HUES48 (cell line): ENCODE data around the gene CPE.

Experiments used
- H3K27ac ChIP-seq: one replicate; pipeline ENCODE4 v1.7.0; 2013; ENCODE audit warnings: low read depth, low read length, inconsistent platforms
- H3K27me3 ChIP-seq: 2 replicates; pipeline ENCODE4 v1.6.1; 2013; ENCODE audit warnings: mild to moderate bottlenecking, low read length; ENCODE audit not compliant: control insufficient read depth, insufficient read depth
- H3K36me3 ChIP-seq: 2 replicates; pipeline ENCODE4 v1.6.1; 2013; ENCODE audit warnings: low read length; ENCODE audit not compliant: control insufficient read depth, insufficient read depth
- H3K4me1 ChIP-seq: 2 replicates; pipeline ENCODE4 v1.6.1; 2013; ENCODE audit warnings: mild to moderate bottlenecking, low read length; ENCODE audit not compliant: control insufficient read depth, insufficient read depth
- H3K4me3 ChIP-seq: 2 replicates; pipeline ENCODE4 v1.5.1; 2013; ENCODE audit warnings: mild to moderate bottlenecking, low read depth, low read length
- H3K9ac ChIP-seq: 2 replicates; pipeline ENCODE4 v1.6.1; 2013; ENCODE audit warnings: mild to moderate bottlenecking, low read depth, low read length, moderate library complexity
- H3K9me3 ChIP-seq: 2 replicates; pipeline ENCODE4 v1.6.1; 2013; ENCODE audit warnings: low read length; ENCODE audit not compliant: control insufficient read depth, insufficient read depth

Gene CPE

DNA sequence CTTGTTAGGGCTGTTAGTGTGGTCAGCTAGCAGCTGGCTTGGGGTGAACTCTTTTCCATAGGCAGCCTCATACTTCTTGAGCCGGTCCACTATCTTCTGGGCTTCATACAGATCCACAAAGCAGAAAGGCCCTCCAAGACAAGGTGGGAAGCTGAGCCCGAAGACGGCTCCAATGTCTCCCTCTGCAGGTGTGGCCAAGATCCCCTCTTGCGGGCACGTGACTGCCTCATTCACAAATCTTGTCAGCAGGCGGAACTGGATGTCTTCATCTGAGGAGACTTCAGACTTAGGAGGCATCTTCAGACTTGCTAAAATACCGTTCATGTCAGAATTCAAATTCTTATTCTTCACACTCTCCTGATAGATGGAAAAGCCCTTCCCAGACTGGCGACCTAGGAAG, 25.3 kb downstream of the CPE start:
- H3K4me1 ChIP-seq: no peaks in the 10 kb centered on the region
- no peaks in the 10 kb centered on the region for H3K9me3 ChIP-seq
- H3K36me3 ChIP-seq: no peaks in the 10 kb centered on the region
- H3K4me3 ChIP-seq: no peak overlapping the region
- H3K9ac ChIP-seq: no peak overlapping the region
- H3K27ac ChIP-seq: no peak overlapping the region
- no peaks in the 10 kb centered on the region for H3K27me3 ChIP-seq

DNA sequence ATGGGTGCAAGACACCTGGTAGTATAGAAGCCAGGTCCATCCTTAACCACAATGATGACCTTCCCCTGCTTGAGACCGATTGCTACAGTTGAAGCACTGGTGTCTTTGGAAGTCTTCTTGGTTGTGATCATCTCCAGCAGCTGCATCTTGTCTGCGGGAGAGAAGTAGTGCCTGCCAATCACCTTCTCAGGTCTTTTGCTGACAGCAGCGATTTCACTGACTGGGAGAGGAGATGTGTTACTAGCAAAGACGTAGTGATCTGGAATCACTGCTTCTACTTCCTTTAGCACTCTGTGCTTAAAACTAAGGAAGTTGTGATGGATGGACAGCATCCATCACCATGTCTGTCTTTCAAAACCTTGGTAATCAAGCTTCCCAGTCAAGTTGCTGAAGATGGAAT, 25.9 kb downstream of the CPE start:
- H3K9ac ChIP-seq: no peak overlapping the region
- H3K9me3 ChIP-seq: no peaks in the 10 kb centered on the region
- H3K36me3 ChIP-seq: no peaks in the 10 kb centered on the region
- H3K27me3 ChIP-seq: no peaks in the 10 kb centered on the region
- H3K4me1 ChIP-seq: no peaks in the 10 kb centered on the region
- no peak overlapping the region for H3K27ac ChIP-seq
- no peak overlapping the region for H3K4me3 ChIP-seq

DNA sequence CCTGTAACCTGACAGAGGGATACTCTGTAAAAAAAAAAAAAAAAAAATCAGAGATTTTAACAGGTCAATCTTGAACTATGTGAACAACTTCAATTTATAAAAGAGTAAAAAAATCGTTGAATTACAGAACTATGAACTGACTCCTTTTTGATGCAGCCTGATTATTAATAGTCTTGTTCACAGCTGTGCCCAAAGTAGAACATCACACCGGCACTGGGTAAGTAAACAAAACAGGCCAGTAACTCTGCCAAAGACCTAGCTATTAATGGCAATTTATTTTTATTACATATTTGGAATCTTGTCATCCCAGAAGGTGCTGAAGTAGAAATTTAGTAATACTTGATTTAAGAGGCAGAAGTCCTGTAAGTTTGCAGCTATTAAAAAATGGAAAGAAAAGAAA, 31.4 kb downstream of the CPE start:
- no peaks in the 10 kb centered on the region for H3K9me3 ChIP-seq
- H3K4me3 ChIP-seq: no peak overlapping the region
- no peaks in the 10 kb centered on the region for H3K27me3 ChIP-seq
- no peaks in the 10 kb centered on the region for H3K4me1 ChIP-seq
- no peak overlapping the region for H3K27ac ChIP-seq
- no peaks in the 10 kb centered on the region for H3K36me3 ChIP-seq
- H3K9ac ChIP-seq: no peak overlapping the region

DNA sequence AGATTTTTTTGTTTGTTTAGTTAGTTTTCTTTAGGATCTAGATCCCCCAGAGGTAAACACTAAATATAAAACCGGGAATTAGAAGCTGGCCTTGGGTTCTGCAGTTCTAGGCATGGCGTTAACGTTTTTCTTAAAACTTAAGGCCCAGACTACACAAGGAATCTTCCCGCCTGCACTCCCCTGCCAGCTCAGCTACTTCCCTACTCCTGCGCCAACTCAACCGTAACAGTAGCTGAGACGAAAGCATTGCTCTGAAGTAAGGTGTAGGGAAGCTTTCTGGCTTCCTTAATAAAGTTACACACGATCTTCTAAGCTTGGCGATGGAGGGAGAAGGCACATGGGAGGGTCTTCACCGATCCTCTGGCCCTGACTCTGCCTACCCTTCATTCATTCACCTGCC, 37.1 kb downstream of the CPE start:
- Histone ChIP-seq H3K9me3 (no peaks in the 10 kb centered on the region), H3K36me3 (no peaks in the 10 kb centered on the region), H3K4me1 (no peaks in the 10 kb centered on the region), H3K9ac (no peak overlapping the region), H3K4me3 (no peak overlapping the region), H3K27me3 (no peaks in the 10 kb centered on the region), H3K27ac (no peak overlapping the region)

DNA sequence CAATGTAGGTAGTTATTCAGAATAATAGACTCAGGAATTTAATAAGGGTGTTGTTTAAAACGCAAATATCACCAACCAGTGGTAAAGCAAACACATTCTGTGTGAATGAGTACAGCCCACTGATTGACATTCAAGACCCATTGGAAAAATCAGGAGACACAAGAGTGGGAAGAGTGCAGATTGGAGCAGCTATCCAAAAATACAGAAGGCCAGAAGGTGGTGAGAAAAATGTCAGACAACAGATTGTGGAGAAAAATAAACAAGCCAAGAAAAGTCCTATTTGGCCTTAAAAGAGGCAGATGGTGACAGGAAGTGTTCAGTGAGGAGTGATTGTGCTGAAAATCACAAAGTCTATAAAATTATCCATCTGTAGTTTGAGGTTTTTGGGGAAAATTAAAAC, 39.3 kb downstream of the CPE start:
- Histone ChIP-seq H3K36me3 (no peaks in the 10 kb centered on the region), H3K4me1 (no peaks in the 10 kb centered on the region), H3K27ac (no peak overlapping the region), H3K9me3 (no peaks in the 10 kb centered on the region), H3K4me3 (no peak overlapping the region), H3K9ac (no peak overlapping the region), H3K27me3 (no peaks in the 10 kb centered on the region)

DNA sequence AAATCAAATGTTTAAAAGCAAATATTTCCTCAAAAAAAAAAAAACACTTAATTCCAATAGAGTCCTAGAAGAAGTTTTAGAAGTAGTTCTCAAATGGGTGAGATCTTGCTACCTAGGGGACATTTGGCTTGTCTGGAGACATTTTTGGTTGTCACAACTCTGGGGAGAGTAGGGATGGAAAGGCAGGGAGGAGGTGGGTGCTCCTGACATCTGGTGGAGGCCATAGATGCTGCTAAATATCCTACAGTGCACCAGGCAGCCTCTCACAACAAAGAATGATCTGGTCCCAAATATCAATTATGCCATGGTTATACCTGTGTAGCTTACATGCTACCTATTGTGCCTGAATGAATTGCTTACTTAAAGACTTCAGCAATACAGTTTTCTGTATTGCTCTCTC, 46.8 kb downstream of the CPE start:
- Histone ChIP-seq H3K9me3 (peaks cover 13% of the 10 kb centered on the region; the same call in 1 of the 2 replicates), H3K36me3 (no peaks in the 10 kb centered on the region), H3K9ac (no peak overlapping the region), H3K4me1 (no peaks in the 10 kb centered on the region), H3K27me3 (no peaks in the 10 kb centered on the region), H3K4me3 (no peak overlapping the region), H3K27ac (no peak overlapping the region)

DNA sequence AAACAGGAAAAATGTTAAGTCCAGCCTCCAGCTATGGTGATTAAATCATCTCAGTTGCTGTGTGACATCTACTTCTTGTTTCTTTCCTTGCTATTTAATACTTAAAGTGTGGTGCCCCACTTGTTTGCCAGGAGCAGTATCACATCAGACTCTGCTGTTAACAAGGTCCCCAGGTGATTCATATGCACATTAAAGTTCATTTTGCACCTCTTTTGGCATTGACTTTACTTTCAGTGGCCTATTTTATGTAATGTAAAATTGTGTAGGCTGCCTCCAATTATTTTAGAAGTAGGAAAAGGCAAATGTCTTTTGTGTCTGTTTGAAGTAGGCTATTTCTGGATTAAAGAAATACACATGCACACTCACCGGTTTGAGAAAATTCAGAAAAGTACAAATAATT, 47.5 kb downstream of the CPE start:
- Histone ChIP-seq H3K9ac (no peak overlapping the region), H3K27ac (no peak overlapping the region), H3K27me3 (no peaks in the 10 kb centered on the region)

DNA sequence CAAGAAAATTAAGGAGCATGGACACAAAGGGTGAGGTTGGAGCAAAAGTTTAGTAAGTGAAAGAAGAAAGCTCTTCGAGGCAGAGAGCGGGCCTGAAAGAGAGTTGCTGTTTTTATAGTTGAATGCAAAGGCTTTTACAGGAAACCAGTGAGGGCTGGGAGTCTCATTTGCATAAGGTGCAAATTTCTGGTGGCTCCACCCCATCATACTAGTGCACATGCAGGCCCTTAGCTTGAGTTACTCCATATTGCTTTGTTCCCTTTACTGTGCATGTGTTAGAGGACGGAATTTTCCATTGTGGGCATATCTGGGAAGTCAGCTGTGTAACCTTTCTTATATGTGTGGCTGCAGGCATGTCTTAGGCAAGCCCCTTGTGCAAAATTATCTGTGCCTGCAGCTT, 48.0 kb downstream of the CPE start:
- Histone ChIP-seq H3K9me3 (peaks cover 13% of the 10 kb centered on the region; the same call in 1 of the 2 replicates), H3K27me3 (no peaks in the 10 kb centered on the region), H3K4me1 (no peaks in the 10 kb centered on the region), H3K9ac (no peak overlapping the region), H3K4me3 (no peak overlapping the region), H3K27ac (no peak overlapping the region), H3K36me3 (no peaks in the 10 kb centered on the region)

More for the DNA sequence above, 47.5 kb downstream of the CPE start:
- Histone ChIP-seq H3K9me3 (peaks cover 13% of the 10 kb centered on the region; the same call in 1 of the 2 replicates), H3K36me3 (no peaks in the 10 kb centered on the region), H3K4me3 (no peak overlapping the region), H3K4me1 (no peaks in the 10 kb centered on the region)

DNA sequence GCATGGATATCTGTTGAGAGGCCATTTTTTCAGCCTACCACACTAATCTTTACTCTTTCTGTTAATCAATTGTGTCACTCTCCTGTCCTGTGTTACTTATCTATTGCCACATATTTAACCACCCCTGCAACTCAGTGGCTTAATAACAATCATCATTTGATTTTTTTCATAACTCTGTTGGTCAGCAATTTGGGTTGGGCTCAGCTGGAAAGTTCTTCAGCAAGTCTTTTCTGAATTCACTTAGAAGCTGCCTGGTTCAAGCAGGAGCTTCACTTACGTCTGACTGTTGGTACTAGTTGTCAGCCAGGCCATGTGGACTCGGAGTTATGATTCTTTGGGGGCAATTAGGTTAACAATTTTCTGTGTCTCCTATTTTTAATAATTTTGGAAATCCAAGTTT, 50.1 kb downstream of the CPE start:
- H3K27me3 ChIP-seq: no peaks in the 10 kb centered on the region
- H3K4me1 ChIP-seq: peaks cover 8% of the 10 kb centered on the region; the same call in 1 of the 2 replicates
- H3K9me3 ChIP-seq: peaks cover 13% of the 10 kb centered on the region; the same call in 1 of the 2 replicates
- no peak overlapping the region for H3K9ac ChIP-seq
- no peaks in the 10 kb centered on the region for H3K36me3 ChIP-seq
- H3K27ac ChIP-seq: no peak overlapping the region
- H3K4me3 ChIP-seq: no peak overlapping the region

DNA sequence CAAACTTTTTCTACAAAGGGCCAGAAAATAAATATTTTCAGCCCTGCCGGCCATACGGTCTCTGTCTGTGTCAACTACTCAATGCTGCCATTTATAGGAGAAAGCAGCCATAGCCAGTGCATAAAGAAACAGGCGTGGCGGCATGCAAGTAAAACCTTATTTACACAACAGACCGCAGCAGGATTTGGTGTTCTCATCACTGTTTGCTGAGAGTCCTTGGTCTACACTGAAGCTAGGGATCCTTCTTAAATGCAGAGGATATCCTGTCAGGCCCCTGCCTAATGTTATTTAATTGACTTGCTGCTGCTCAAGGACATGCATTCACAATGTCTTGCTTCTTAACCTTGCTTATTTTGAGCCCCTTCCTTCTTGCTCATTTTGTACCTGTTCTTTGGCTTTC, 54.7 kb downstream of the CPE start:
- Histone ChIP-seq H3K4me3 (no peak overlapping the region), H3K4me1 (peaks cover 9% of the 10 kb centered on the region; the same call in 1 of the 2 replicates), H3K27ac (peak overlapping the region; percentile 3), H3K9ac (no peak overlapping the region), H3K36me3 (no peaks in the 10 kb centered on the region), H3K9me3 (no peaks in the 10 kb centered on the region; the same call in 1 of the 2 replicates), H3K27me3 (no peaks in the 10 kb centered on the region)

DNA sequence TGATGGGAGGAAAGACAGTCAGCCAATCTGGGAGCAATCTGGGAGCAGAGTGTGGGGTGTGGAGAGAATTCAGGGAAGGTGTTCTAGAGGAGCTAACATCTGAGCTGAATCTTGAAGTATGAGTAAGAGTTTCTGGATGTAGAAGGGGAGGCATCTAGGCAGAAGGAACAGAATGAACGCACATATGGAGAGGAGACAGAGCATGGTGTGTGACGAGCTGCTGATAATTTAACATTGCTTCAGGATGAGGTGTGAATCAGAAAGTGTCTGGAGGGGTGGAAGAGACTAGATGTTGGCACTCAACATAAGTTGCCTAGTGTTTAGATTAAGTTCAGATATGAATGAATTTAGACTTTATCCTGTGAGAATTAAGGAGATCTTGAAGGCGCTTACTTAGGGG, 58.9 kb downstream of the CPE start:
- Histone ChIP-seq H3K27ac (no peak overlapping the region), H3K9ac (no peak overlapping the region), H3K4me1 (peaks cover 15% of the 10 kb centered on the region), H3K36me3 (no peaks in the 10 kb centered on the region), H3K4me3 (no peak overlapping the region), H3K27me3 (no peaks in the 10 kb centered on the region), H3K9me3 (no peaks in the 10 kb centered on the region)

DNA sequence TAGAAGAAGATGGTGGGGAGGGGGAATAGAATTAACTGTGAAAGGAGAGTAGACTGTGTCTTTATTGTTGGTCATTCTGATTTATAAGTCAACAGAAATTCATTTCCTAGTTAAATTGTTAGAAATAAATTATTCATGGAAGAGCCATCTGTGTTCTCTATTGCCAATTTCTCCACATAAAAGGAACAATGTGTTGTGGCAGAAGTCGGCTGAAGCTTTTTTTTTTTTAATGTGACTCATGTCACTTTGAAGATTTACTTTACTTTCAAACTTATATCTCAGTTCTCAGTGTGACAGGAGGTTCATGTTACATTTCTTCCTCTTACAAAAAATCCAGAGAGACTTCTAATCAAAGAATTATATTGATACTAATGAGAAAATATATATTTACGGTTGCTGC, 60.5 kb downstream of the CPE start:
- Histone ChIP-seq H3K27ac (no peak overlapping the region), H3K36me3 (no peaks in the 10 kb centered on the region), H3K9me3 (no peaks in the 10 kb centered on the region), H3K4me1 (peaks cover 6% of the 10 kb centered on the region), H3K4me3 (no peak overlapping the region), H3K27me3 (no peaks in the 10 kb centered on the region), H3K9ac (no peak overlapping the region)
